C1 segment of cervical spinal cord (tissue), 14 donors: ENCODE results near the gene ZBTB32.
"Not testable (repeated sequence)": the region's sequence is repeated elsewhere in the genome, so short reads cannot be mapped to it uniquely, and the experiment has no call there.

Experiments used
- DNase-seq, 14 donors: peaks; one replicate each; lab custom pipeline; 2025; lab: John Stamatoyannopoulos, UW

Gene ZBTB32

GRCh38 chr19:35719402-35720162 is 15.2 kb downstream of the ZBTB32 start:
- DNase-seq, result no peak

- no peak for DNase-seq
Measured at GRCh38 chr19:35720163-35720524, 15.8 kb downstream of the ZBTB32 start.

- DNase-seq, result no peak
Measured at GRCh38 chr19:35720648-35721047, 16.3 kb downstream of the ZBTB32 start.

- DNase-seq, result no peak
Measured at GRCh38 chr19:35721374-35721773, 17.0 kb downstream of the ZBTB32 start.

- DNase-seq, result no peak
Measured at GRCh38 chr19:35722461-35722860, 18.1 kb downstream of the ZBTB32 start.

GRCh38 chr19:35722897-35723296 is 18.5 kb downstream of the ZBTB32 start:
- no peak for DNase-seq

GRCh38 chr19:35723671-35724070 is 19.3 kb downstream of the ZBTB32 start:
- DNase-seq, result no peak

GRCh38 chr19:35724132-35724531 is 19.8 kb downstream of the ZBTB32 start:
- DNase-seq, result not testable (repeated sequence)

- no peak for DNase-seq
Measured at GRCh38 chr19:35724560-35724959, 20.2 kb downstream of the ZBTB32 start.

GRCh38 chr19:35725216-35725861 is 21.0 kb downstream of the ZBTB32 start:
- no peak for DNase-seq

- DNase-seq, result no peak
Measured at GRCh38 chr19:35727053-35727955, 22.9 kb downstream of the ZBTB32 start.

GRCh38 chr19:35727956-35728706 is 23.8 kb downstream of the ZBTB32 start:
- no peak for DNase-seq

GRCh38 chr19:35729021-35729420 is 24.7 kb downstream of the ZBTB32 start:
- DNase-seq, result no peak

- no peak for DNase-seq
Measured at GRCh38 chr19:35729763-35730162, 25.4 kb downstream of the ZBTB32 start.

GRCh38 chr19:35730326-35730725 is 26.0 kb downstream of the ZBTB32 start:
- no peak for DNase-seq

GRCh38 chr19:35731353-35731752 is 27.0 kb downstream of the ZBTB32 start:
- DNase-seq, result no peak

- no peak for DNase-seq
Measured at GRCh38 chr19:35731779-35732405, 27.5 kb downstream of the ZBTB32 start.

- DNase-seq, result no peak
Measured at GRCh38 chr19:35732540-35733179, 28.3 kb downstream of the ZBTB32 start.

GRCh38 chr19:35733180-35734125 is 29.1 kb downstream of the ZBTB32 start:
- no peak for DNase-seq
